Activated CD8-positive, alpha-beta T cell treated with anti-CD3 and anti-CD28 coated beads for 36 hours (primary cell): Measurements from ENCODE around the gene BTAF1. TPM values are rescaled to one million over a fixed set of nuclear protein-coding genes. Genes with fewer than 3 reads are reported as not detected.

ENCODE experiments used
- ATAC-seq: fragments of 200-7000 bp; cut with Tn5 transposase; one replicate; pipeline ENCODE4 v1.10.0; 2021; ENCODE audit warnings: mild to moderate bottlenecking, moderate library complexity
- CTCF ChIA-PET: fragments of 350-600 bp; sonication (Branson Sonifier 250); formaldehyde crosslinking; loops from one replicate; lab custom pipeline; 2021; ENCODE audit warnings: antibody characterized with exemption; lab: Charles Lee
- POLR2A ChIA-PET: fragments of 350-600 bp; sonication (Branson Sonifier 250); formaldehyde crosslinking; loops from one replicate; lab custom pipeline; 2021; ENCODE audit warnings: antibody characterized with exemption; lab: Charles Lee
- DNase-seq: peaks from one replicate; pipeline ENCODE4 v3.0.0-alpha.2; 2020
- H3K27ac Mint-ChIP-seq: one replicate; pipeline ENCODE4 v1.8.0; 2021; ENCODE audit warnings: mild to moderate bottlenecking, mixed read lengths
- H3K27me3 Mint-ChIP-seq: one replicate; pipeline ENCODE4 v1.8.0; 2021; ENCODE audit warnings: mixed read lengths
- H3K36me3 Mint-ChIP-seq: one replicate; pipeline ENCODE4 v1.8.0; 2021; ENCODE audit warnings: low read depth, mixed read lengths
- H3K4me1 Mint-ChIP-seq: one replicate; pipeline ENCODE4 v1.8.0; 2021; ENCODE audit warnings: low read depth, mixed read lengths
- H3K4me3 Mint-ChIP-seq: one replicate; pipeline ENCODE4 v1.8.0; 2021; ENCODE audit warnings: mild to moderate bottlenecking, moderate library complexity, mixed read lengths
- H3K9me3 Mint-ChIP-seq: one replicate; pipeline ENCODE4 v1.8.0; 2021; ENCODE audit warnings: mixed read lengths
- intact Hi-C: fragments of 100-400 bp; cut with micrococcal nuclease; formaldehyde crosslinking; loops from one replicate; pipeline ENCODE4 v1.10.0; 2022
- total RNA-seq, 2 experiments: library from RNA; stranded (reverse); gene quantifications; one replicate each; pipeline ENCODE4 v1.2.3, GENCODE V29; 2021
- TF ChIP-seq, protein P1 (sequence below): fragments of 200-600 bp; IDR thresholded peaks from one replicate; pipeline ENCODE4 v1.8.0; 2022; ENCODE audit warnings: antibody characterized with exemption, mild to moderate bottlenecking

The BTAF1 gene
- total RNA-seq, 2 experiments from 2014 or later: 73.4 to 75.3 TPM

DNA sequence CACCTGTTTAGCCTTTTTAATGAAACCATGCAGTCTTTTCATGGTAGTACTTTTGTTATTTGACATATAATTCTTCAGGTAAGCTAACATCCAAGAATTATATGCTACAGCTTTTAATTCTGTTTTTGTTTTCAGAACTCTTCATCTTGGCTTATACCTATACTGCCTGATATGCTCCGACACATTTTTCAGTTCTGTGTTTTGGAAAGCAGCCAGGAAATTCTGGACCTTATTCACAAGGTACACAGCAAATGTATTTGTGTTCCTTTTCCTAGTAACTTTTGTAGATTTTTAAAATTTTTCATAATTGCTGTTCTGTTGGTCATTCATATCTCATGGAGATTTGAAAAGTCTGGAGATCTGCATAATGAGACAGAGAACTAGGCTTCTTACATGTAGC lies 56.7 kb downstream of the BTAF1 start:
- Mint-ChIP-seq H3K9me3 (no peaks in the 10 kb centered on the region), H3K36me3 (peaks cover 67% of the 10 kb centered on the region), H3K27ac (no peak overlapping the region), H3K4me3 (no peak overlapping the region), H3K4me1 (peaks cover 37% of the 10 kb centered on the region), H3K27me3 (no peaks in the 10 kb centered on the region)
- ATAC-seq: no peak
- no peak for DNase-seq
- intact Hi-C loops: no loop called here
- TF ChIP-seq, protein P1, sequence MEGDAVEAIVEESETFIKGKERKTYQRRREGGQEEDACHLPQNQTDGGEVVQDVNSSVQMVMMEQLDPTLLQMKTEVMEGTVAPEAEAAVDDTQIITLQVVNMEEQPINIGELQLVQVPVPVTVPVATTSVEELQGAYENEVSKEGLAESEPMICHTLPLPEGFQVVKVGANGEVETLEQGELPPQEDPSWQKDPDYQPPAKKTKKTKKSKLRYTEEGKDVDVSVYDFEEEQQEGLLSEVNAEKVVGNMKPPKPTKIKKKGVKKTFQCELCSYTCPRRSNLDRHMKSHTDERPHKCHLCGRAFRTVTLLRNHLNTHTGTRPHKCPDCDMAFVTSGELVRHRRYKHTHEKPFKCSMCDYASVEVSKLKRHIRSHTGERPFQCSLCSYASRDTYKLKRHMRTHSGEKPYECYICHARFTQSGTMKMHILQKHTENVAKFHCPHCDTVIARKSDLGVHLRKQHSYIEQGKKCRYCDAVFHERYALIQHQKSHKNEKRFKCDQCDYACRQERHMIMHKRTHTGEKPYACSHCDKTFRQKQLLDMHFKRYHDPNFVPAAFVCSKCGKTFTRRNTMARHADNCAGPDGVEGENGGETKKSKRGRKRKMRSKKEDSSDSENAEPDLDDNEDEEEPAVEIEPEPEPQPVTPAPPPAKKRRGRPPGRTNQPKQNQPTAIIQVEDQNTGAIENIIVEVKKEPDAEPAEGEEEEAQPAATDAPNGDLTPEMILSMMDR: no peak
- ChIA-PET POLR2A (no interaction called here), CTCF (no interaction called here)

DNA sequence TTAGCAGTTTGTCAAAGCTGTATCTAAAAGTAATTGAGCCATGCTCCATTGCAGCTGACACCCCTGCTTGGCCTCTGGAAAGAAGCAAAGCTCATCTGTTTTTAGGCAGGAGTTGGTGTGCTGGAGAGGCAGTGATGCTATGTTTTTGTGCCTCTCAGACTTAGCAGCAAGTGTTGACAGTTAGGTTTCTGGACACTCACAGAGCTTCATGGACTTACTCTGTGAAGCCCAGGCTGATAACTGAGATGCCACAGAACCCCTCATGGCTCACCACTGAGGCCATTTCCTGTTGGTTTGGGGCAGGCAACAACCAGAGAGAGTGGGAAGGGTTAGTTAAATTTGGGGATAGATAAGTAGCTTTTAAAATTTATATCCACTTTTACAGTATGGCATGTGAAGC lies 59.8 kb downstream of the BTAF1 start:
- POLR2A ChIA-PET: no interaction called here
- Mint-ChIP-seq H3K27me3 (no peaks in the 10 kb centered on the region), H3K9me3 (no peaks in the 10 kb centered on the region), H3K36me3 (peaks cover 66% of the 10 kb centered on the region), H3K27ac (no peak overlapping the region), H3K4me1 (peaks cover 24% of the 10 kb centered on the region), H3K4me3 (no peak overlapping the region)
- CTCF ChIA-PET: no interaction called here
- intact Hi-C loops: no loop called here
- ATAC-seq (no peak), DNase-seq (no peak)
- TF ChIP-seq, protein P1: no peak

DNA sequence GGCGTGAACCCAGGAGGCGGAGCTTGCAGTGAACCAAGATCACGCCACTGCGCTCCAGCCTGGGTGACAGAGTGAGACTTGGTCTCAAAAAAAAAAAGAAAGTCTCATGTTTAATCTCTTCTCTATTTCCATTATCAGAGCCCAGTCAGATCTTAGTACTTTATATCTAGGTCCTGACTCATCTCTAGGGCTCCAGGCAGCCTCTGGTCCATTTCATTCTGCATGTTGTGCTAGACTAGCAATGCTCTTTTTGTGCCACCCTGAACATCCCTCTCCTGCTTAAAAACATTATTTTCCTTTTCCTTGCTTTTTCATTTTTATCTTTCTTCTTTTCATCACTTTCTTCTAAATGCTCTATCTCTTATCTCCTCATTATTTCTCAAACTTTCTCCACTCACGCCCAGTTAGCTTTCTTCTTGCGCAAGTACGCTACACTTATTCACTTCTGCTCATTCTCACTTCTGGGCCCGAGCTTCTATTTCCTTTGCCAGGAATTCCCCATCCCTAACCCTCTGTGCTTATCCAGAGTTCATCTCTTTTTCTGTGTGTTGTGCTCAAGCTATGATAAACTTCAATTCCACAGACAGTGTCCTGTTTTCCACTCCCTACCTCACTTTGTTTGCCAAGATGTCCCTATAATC lies 63.9 kb downstream of the BTAF1 start:
- ChIA-PET CTCF (no interaction called here), POLR2A (interaction anchor here (0.6 kb wide), 1 partner anchor 33 kb away, joined by 4 read pairs; no protein-coding TSS in a partner anchor)
- Mint-ChIP-seq H3K4me3 (no peak overlapping the region), H3K27me3 (no peaks in the 10 kb centered on the region), H3K9me3 (no peaks in the 10 kb centered on the region), H3K4me1 (peaks cover 22% of the 10 kb centered on the region), H3K27ac (peak overlapping the region; percentile 4), H3K36me3 (peaks cover 58% of the 10 kb centered on the region)
- intact Hi-C loops: no loop called here
- ATAC-seq: no peak
- TF ChIP-seq, protein P1: no peak
- DNase-seq: no peak

DNA sequence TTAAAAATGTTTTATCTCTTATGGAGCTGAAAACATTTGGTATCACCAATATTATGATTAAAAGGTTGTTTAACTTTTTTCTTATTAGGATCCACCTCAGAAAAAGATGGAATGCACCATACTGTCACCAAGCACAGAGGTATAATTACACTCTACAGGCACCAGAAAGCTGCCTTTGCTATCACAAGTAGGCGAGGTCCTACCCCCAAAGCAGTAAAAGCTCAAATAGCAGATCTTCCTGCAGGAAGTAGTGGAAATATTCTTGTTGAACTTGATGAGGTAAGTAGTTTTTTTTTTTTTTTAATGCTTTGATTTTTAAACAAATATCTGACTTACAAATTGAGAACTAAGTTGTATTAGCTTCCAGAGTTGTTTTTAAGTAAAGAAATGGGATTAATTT lies 68.5 kb downstream of the BTAF1 start:
- ATAC-seq (no peak), DNase-seq (no peak)
- Mint-ChIP-seq H3K27me3 (no peaks in the 10 kb centered on the region), H3K9me3 (no peaks in the 10 kb centered on the region), H3K36me3 (peaks cover 41% of the 10 kb centered on the region), H3K27ac (no peak overlapping the region), H3K4me1 (peaks cover 2% of the 10 kb centered on the region), H3K4me3 (no peak overlapping the region)
- POLR2A ChIA-PET: interaction anchor here (0.6 to 1.0 kb wide), 2 partner anchors 68 to 103 kb away, joined by 3 read pairs; no protein-coding TSS in a partner anchor
- intact Hi-C loops: no loop called here
- CTCF ChIA-PET: no interaction called here
- TF ChIP-seq, protein P1: no peak

DNA sequence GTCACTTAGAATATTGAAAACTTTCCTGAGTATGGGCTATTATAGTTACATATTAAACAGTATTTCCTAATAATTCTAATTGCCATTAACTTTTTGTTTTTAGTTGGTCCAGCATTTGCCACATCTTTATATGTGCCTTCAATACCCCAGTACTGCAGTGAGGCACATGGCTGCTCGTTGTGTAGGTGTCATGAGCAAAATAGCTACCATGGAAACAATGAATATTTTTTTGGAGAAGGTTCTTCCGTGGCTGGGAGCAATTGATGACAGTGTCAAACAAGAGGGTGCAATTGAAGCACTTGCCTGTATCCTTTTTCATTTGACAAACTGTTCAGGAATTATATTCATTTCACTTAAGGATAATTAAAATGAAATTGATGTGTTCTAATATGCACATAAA lies 72.7 kb downstream of the BTAF1 start:
- Mint-ChIP-seq H3K4me1 (no peaks in the 10 kb centered on the region), H3K9me3 (no peaks in the 10 kb centered on the region), H3K27ac (no peak overlapping the region), H3K27me3 (no peaks in the 10 kb centered on the region), H3K36me3 (peaks cover 63% of the 10 kb centered on the region), H3K4me3 (no peak overlapping the region)
- POLR2A ChIA-PET: no interaction called here
- ATAC-seq: no peak
- CTCF ChIA-PET: no interaction called here
- TF ChIP-seq, protein P1: no peak
- intact Hi-C loops: no loop called here
- no peak for DNase-seq
